Activated CD4-positive, alpha-beta T cell treated with anti-CD3 and anti-CD28 coated beads, Interleukin-2, amount 50 U/mL, for 4 hours (primary cell): ENCODE results near the gene TMEM31.

ENCODE experiments used
- DNase-seq, 2 experiments: peaks; one replicate each; pipeline ENCODE4 v3.0.0-alpha.2; 2020

TMEM31 gene

GRCh38 chrX:103710609-103711008 is at the start of gene TMEM31:
TSS of gene TMEM31 (plus strand) at chrX:103710909. CDS start at chrX:103712259, 1,350 bp downstream.
- DNase-seq = no peak

GRCh38 chrX:103663981-103664762 is 46.5 kb upstream of the TMEM31 start:
- no peak for DNase-seq

- DNase-seq = no peak
Observed at GRCh38 chrX:103666202-103667107, 44.3 kb upstream of the TMEM31 start.

- DNase-seq = no peak
Observed at GRCh38 chrX:103669745-103670144, 41.0 kb upstream of the TMEM31 start.

- DNase-seq = no peak
Observed at GRCh38 chrX:103674531-103675454, 35.9 kb upstream of the TMEM31 start.

GRCh38 chrX:103678199-103678993 is 32.3 kb upstream of the TMEM31 start:
- DNase-seq = no peak

GRCh38 chrX:103681443-103681842 is 29.3 kb upstream of the TMEM31 start:
- no peak for DNase-seq

- no peak for DNase-seq
Observed at GRCh38 chrX:103685396-103685795, 25.3 kb upstream of the TMEM31 start.

GRCh38 chrX:103686199-103687072 is 24.3 kb upstream of the TMEM31 start, which contains the start of gene MORF4L2:
TSS of gene MORF4L2 (minus strand) at chrX:103686699. CDS start at chrX:103677027, 9,672 bp downstream.
- peak; percentile 79 to 84 for DNase-seq

- peak; percentile 85 to 86 for DNase-seq
Observed at GRCh38 chrX:103687073-103687695, 23.5 kb upstream of the TMEM31 start.

GRCh38 chrX:103687696-103688201 is 23.0 kb upstream of the TMEM31 start:
- DNase-seq = peak; percentile 26 to 34

GRCh38 chrX:103688946-103689345 is 21.8 kb upstream of the TMEM31 start:
- DNase-seq = no peak

GRCh38 chrX:103691059-103691458 is 19.6 kb upstream of the TMEM31 start:
- DNase-seq = no peak

GRCh38 chrX:103697687-103698086 is 13.0 kb upstream of the TMEM31 start:
- no peak for DNase-seq

- no peak for DNase-seq
Observed at GRCh38 chrX:103699243-103699642, 11.5 kb upstream of the TMEM31 start.

GRCh38 chrX:103704863-103705262 is 5.8 kb upstream of the TMEM31 start:
- no peak for DNase-seq

- no peak for DNase-seq
Observed at GRCh38 chrX:103716962-103717361, 6.3 kb downstream of the TMEM31 start.

GRCh38 chrX:103718120-103718519 is 7.4 kb downstream of the TMEM31 start:
- DNase-seq = no peak

GRCh38 chrX:103722505-103722904 is 11.8 kb downstream of the TMEM31 start:
- DNase-seq = no peak

- no peak for DNase-seq
Observed at GRCh38 chrX:103726477-103726876, 15.8 kb downstream of the TMEM31 start.
